Stimulated activated CD4-positive, alpha-beta T cell treated with anti-CD3 and anti-CD28 coated beads, Interleukin-4, amount 100 ng/mL, for 4 hours (primary cell): Measurements from ENCODE around the gene TP53AIP1.

Source experiments
- DNase-seq, 2 experiments: peaks; one replicate each; pipeline ENCODE4 v3.0.0-alpha.2; 2020

TP53AIP1 gene

GRCh38 chr11:128904656-128905344 lies 37.9 kb downstream of the TP53AIP1 start:
- DNase-seq, result no peak

DNA sequence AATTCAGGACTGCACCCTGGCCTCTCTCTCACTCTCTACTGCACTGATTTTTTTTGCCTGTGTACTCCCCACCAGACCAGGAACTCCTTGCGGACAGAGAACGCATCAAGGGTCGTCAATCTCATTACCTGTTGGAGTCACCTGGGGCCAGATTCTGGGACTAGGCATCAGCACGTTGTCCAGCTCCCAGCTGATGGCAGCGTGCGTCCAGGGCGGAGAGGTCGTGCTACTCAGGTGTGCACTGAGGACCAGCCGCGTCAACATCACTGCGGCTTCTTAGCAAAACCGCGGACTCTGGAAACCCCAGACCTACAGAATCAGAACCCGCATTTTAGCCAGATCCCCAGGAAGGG lies 38.4 kb downstream of the TP53AIP1 start:
- no peak for DNase-seq

- no peak for DNase-seq
These were observed 39.2 kb downstream of the TP53AIP1 start for GRCh38 chr11:128903248-128904061.

GRCh38 chr11:128902515-128903066 lies 40.1 kb downstream of the TP53AIP1 start:
- DNase-seq, result no peak

DNA sequence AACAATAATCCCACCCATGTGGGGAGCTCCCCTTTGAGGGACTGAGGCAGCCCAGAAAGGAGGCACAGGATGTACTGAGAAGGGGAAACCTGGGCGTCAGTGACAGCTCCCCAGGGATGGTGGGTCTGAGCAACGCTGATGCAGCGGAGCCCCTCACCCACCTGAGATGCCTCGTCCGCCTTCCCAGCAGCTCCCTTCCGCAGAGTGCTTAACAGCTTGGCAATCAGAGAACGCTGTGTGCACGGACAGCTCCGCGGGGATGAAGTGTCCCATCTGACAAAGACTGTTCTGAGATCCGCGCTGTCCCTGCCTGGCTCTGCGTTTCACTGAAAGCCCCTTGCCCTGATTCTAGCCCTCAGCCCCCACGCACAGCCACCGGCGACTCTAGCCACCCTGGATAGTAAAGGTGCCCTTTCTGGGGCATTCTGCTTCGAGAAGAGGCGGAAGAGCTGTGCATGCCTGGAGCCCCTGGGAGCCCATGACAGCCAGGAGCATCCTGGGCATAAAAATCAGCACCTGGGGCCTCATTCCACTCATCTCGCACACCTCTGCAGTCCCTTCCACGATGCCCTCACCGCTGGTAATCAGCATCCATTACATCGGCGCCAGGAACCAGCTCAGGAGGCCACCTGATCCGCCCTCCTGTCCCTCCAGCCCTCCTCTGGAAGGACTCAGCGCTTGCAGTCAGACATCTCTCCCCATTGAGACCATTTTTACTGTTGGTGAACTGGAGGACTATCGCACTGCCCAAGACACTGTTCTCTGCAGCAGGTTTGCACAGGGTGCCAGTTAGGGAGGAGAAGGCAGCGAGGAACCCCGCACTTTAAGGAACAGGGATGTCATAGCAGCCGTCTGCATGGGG lies 40.8 kb downstream of the TP53AIP1 start:
- DNase-seq, result no peak

- no peak for DNase-seq
These were observed 42.2 kb downstream of the TP53AIP1 start for GRCh38 chr11:128900468-128900867.

- DNase-seq, result no peak
These were observed 43.9 kb downstream of the TP53AIP1 start for GRCh38 chr11:128898580-128899344.

GRCh38 chr11:128897826-128898225 lies 44.8 kb downstream of the TP53AIP1 start:
- no peak for DNase-seq

GRCh38 chr11:128896356-128896755 lies 46.3 kb downstream of the TP53AIP1 start:
- DNase-seq, result no peak

- DNase-seq, result no peak
These were observed 47.1 kb downstream of the TP53AIP1 start for GRCh38 chr11:128895526-128895925.

GRCh38 chr11:128894685-128895084 lies 48.0 kb downstream of the TP53AIP1 start:
- no peak for DNase-seq

DNA sequence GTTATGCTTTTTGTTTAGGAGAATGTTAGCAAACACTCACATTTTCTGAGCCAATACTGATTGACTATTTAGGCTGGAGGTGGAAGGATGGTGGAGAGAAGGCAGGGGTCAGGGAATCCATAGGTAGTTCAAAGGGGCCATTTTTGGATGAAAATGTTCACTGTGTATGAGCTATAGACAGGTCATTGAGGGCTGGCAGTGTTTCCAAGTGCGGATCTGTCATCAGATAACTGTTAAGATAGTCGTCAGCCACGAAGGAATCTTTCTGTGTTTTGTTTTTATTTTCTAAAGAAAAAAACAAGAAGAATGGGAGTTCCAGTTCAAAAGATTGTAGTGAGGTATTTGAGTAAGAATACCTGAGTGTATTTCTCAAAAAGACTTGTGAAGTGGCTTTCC lies 48.4 kb downstream of the TP53AIP1 start:
- DNase-seq, result no peak

GRCh38 chr11:128893578-128894285 lies 48.9 kb downstream of the TP53AIP1 start:
- DNase-seq, result no peak

DNA sequence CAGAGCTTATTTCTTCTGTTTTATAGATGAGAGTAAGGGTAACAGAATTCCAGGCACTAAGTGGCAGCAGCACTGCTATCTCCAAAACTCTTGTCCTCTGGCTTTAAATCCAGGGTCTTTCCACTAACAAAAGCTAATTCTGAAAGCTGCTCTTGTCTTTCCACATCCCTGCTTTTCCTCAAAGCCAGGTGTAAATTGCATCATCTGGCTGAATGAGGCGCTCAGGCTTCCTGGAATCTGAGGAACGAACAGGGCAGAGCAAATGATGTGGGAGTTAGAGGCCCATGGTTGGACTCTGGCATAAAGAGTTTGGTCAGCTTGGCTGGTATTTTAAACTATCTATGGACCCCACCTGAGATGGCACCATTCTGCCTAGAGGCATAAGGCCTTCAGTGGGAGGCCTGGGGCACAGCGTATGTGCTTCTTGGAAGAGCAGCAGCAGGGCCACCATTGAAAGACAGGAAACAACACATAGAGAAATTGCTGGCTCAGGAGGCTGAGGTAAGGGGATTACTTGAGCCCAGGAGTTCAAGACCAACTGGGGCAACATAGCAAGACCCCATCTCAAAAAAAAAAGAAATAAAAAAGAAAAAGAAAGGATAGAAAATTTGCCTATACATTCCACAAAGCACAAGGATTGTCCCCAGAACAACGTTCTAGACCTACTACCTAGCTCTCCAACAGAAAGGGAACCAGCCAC lies 49.7 kb downstream of the TP53AIP1 start:
- DNase-seq, result no peak

- no peak for DNase-seq
These were observed 50.7 kb downstream of the TP53AIP1 start for GRCh38 chr11:128891913-128892398.

DNA sequence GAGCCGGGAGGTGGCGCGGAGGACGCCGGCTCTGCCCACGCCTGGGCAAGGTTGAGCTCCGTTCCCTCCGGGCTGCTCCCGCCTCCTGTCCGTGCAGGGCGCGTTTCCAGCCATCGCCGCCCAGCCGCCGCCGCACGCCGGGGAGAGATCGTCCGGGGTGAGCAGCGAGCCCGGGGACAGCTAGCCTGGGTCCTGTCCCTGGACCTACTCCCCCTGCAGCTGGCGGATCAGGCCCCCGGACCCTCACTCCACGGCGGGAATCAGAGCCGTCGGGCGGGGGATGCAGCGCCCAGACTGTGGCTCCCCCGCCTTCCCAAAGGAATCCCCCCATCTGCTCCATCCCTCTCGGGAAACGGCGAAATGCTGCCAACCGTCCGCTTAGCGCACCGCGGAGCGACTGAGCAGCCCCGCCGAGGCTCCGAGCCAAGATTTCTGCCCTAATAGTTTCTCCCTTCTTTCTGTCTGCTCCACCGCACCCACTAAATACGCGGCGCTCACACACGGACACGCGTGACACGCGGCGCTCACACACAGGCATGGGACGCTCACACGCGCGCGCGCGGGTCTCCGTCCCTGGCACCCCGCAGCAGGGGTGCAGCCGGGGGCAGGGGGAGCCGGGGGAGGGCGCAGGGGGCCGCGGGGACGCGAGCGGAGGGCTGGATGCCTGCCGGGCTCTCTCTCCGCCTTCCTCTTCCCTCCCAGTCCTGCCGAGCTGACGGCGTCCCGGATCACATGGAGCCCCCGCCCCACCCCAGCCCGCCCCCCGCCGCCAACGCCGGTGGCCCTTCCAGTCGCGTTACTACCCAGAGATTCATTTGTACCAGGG lies 51.9 kb downstream of the TP53AIP1 start, which contains the start of gene KCNJ5:
Gene KCNJ5, plus strand, starts transcription at position 814 of the 826 bp plus-strand sequence. CDS start 19,918 bp downstream, outside the sequence.
- no peak for DNase-seq

DNA sequence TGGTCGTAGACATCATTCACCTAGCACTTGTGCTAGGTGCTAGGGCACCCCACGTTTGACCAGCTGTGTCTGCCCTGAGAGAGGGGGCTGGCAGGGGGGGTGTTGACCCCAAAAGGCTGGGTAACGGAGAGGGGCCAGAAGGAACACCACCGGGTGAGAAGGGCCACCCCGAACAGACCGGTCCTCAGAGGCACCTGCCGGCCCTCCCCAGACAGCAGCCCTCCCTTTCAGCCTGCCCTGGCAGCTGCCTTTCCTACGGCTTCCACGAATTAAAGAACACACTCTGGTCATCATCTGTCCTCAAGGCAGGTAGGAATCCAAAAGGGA lies 52.5 kb downstream of the TP53AIP1 start:
- no peak for DNase-seq

DNA sequence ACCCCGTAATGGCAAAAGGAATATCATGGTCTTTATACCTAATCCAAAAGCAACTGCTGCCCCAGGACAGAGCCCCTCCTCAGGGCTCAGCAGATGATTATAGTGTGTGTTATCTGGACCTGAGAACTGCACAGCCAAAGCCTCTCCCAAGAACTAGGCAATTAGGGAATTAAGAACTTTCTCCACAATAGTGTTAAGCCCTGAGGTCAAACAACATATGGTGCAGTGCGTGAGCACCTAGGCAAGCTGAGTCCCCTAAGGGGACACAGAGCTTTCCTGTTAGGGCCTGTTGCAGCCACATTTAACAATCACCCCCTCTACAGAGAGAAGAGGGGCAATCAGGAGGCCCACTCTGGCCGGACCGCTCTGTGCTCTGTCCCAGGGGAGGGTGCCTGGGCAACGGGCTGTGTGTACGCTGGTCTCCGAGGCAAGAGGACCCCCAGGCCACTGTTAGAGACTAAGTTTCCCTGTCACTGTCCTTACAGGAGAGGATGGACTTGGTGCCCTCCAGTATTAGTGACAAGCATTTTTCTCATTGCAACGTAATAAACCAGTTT lies 52.9 kb downstream of the TP53AIP1 start:
- DNase-seq, result no peak
